Transverse colon (tissue), 4 donors: ENCODE data around the gene PHACTR3. TPM values are rescaled to one million over a fixed set of nuclear protein-coding genes. Genes with fewer than 3 reads are reported as not detected.

Source experiments
- DNase-seq: peaks from one replicate; pipeline ENCODE4 v3.0.0-alpha.2; 2019
- H3K27ac ChIP-seq, 4 donors: fragments of 200-600 bp; sonication (generic); 2 replicates each; pipeline ENCODE4 v1.5.1; 2016 to 2018; ENCODE audit warnings: inconsistent platforms in 4 of 4
- H3K27me3 ChIP-seq: fragments of 200-600 bp; sonication (generic); 2 replicates; pipeline ENCODE4 v1.5.1; 2017; ENCODE audit warnings: inconsistent platforms
- H3K36me3 ChIP-seq, 4 donors: fragments of 200-600 bp; sonication (generic); 2 replicates each; pipeline ENCODE4 v1.5.1; 2017 to 2019; ENCODE audit warnings: inconsistent platforms in 4 of 4
- H3K4me1 ChIP-seq, 4 donors: fragments of 200-600 bp; sonication (generic); 2 replicates each; pipeline ENCODE4 v1.5.1; 2017 to 2020; ENCODE audit warnings: inconsistent platforms in 4 of 4
- H3K4me3 ChIP-seq, 4 donors: fragments of 200-600 bp; sonication (generic); 1 replicate in 1 of 4; 2 replicates in 3 of 4; pipeline versions ENCODE4 v1.5.1 to v1.6.1; 2017 to 2019; ENCODE audit warnings: inconsistent platforms in 4 of 4
- H3K9me3 ChIP-seq, 2 donors: fragments of 200-600 bp; sonication (generic); 2 replicates each; pipeline ENCODE4 v1.5.1; 2017 to 2019; ENCODE audit warnings: inconsistent platforms in 2 of 2
- EP300 ChIP-seq: sonication (generic); formaldehyde crosslinking; IDR thresholded peaks from one replicate; pipeline ENCODE4 v1.6.1; 2017; ENCODE audit warnings: antibody characterized with exemption, low read depth
- POLR2A ChIP-seq: fragments of 450-650 bp; IDR thresholded peaks from one replicate; pipeline ENCODE4 v1.6.1; 2016; ENCODE audit warnings: antibody characterized with exemption, mild to moderate bottlenecking, moderate library complexity
- POLR2AphosphoS5 ChIP-seq, 3 donors: sonication (generic); formaldehyde crosslinking; IDR thresholded peaks; one replicate each; pipeline ENCODE4 v1.6.1; 2016; ENCODE audit warnings: antibody characterized with exemption in 3 of 3
- WGBS, 2 donors: methylation state at CpG; one replicate each; pipeline ENCODE4 v1.1.5; 2018; ENCODE audit warnings: low coverage in 1 of 2; 5-methylcytosine and 5-hydroxymethylcytosine counted together
- in situ Hi-C, 4 donors: fragments of 200-750 bp; cut with MboI; loops; one replicate each; pipeline versions ENCODE4 v1.15.0 to v1.15.1; 2017; ENCODE audit warnings: low sequenced_read_pairs in 3 of 4, low pct_ligation_motif_present in 1 of 4, low pct_unique_long_range_greater_than_20kb in 1 of 4
- intact Hi-C: fragments of 100-400 bp; cut with DNase I; formaldehyde crosslinking; loops from one replicate; pipeline ENCODE4 v1.15.1; 2023; ENCODE audit warnings: low total_unique reads
- total RNA-seq, 4 donors: library from RNA; depleted of rRNA; stranded (reverse); fragments of >200 nt; gene quantifications; one replicate each; pipeline ENCODE4 v1.1.0, GENCODE V29; 2016
- TF ChIP-seq, protein P1 (sequence below), 5 experiments: fragments of 200-600 bp in 3 of 5; fragments of 450-650 bp in 2 of 5; sonication (generic) in 3 of 5; IDR thresholded peaks; 1 replicate in 2 of 5; 2 replicates in 3 of 5; pipeline ENCODE4 v1.5.1; 2016 to 2017; ENCODE audit warnings: antibody characterized with exemption in 5 of 5, inconsistent platforms in 3 of 5, mild to moderate bottlenecking in 2 of 5, moderate library complexity in 1 of 5

Gene PHACTR3
- total RNA-seq, 4 donors from 2014 or later = 1.6 to 7.1 (median 5.6) TPM

DNA sequence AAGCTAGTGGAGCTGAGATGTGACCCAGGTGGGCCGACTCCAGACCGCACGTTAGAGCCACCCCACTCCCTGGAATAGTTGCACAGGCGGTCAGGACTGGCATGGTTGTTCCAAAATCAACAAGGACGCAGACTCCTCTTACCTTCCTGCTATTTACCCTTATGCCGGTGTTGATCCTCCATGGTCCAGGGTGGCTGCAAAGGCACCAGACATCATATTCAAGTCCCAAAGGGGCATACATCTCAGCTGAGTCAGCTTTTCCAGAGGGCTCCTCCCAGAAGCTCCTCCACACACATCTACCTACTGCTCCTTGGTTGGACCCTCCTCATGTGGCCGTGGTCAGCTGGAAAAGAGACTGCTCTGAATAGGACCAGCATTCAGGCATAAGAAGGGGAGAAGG lies 216.9 kb downstream of the PHACTR3 start:
- intact Hi-C loops = no loop called here
- 80 to 83% methylated on average over 1 to 7 of the region's 7 CpGs for whole genome bisulfite sequencing, 2 donors
- TF ChIP-seq POLR2AphosphoS5 (IDR thresholded peaks at IDR 0.05) (no peak), POLR2A (no peak), EP300 (no peak)
- TF ChIP-seq, protein P1, sequence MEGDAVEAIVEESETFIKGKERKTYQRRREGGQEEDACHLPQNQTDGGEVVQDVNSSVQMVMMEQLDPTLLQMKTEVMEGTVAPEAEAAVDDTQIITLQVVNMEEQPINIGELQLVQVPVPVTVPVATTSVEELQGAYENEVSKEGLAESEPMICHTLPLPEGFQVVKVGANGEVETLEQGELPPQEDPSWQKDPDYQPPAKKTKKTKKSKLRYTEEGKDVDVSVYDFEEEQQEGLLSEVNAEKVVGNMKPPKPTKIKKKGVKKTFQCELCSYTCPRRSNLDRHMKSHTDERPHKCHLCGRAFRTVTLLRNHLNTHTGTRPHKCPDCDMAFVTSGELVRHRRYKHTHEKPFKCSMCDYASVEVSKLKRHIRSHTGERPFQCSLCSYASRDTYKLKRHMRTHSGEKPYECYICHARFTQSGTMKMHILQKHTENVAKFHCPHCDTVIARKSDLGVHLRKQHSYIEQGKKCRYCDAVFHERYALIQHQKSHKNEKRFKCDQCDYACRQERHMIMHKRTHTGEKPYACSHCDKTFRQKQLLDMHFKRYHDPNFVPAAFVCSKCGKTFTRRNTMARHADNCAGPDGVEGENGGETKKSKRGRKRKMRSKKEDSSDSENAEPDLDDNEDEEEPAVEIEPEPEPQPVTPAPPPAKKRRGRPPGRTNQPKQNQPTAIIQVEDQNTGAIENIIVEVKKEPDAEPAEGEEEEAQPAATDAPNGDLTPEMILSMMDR (IDR thresholded peaks at IDR 0.05) = no peak
- Histone ChIP-seq H3K4me3 (no peak overlapping the region), H3K36me3 (no peaks in the 10 kb centered on the region), H3K4me1 (peaks cover 0 to 9% (median 4%) of the 10 kb centered on the region in 4 donors), H3K27ac (no peak overlapping the region), H3K27me3 (no peaks in the 10 kb centered on the region), H3K9me3 (no peaks in the 10 kb centered on the region)
- DNase-seq = no peak
- in situ Hi-C loops = no loop called here

DNA sequence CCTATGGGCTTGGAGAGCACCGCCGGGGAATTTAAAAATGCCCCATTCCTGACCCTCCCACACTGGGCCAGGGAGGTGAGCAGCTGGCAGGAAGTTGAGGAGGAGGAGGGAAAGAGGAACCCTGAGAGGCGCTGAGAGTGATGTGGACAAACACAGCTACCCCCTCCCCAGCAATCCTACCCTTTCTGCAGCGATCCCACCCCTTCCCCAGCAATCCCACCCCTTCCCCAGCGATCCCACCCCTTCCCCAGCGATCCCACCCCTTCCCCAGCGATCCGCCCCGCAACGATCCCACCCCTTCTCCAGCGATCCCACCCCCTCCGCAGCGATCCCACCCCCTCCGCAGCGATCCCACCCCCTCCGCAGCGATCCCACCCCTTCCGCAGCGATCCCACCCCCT lies 217.4 kb downstream of the PHACTR3 start:
- DNase-seq = no peak
- TF ChIP-seq POLR2A = no peak
- TF ChIP-seq, protein P1 (IDR thresholded peaks at IDR 0.05) = no peak
- no peak for TF ChIP-seq EP300
- 64 to 85% methylated on average over 3 to 10 of the region's 19 CpGs for WGBS, 2 donors
- Histone ChIP-seq H3K4me1 (peaks cover 0 to 11% (median 5%) of the 10 kb centered on the region in 4 donors), H3K9me3 (no peaks in the 10 kb centered on the region), H3K36me3 (no peaks in the 10 kb centered on the region), H3K27me3 (no peaks in the 10 kb centered on the region), H3K27ac (no peak overlapping the region), H3K4me3 (no peak overlapping the region)
- intact Hi-C loops = no loop called here
- in situ Hi-C loops = no loop called here

DNA sequence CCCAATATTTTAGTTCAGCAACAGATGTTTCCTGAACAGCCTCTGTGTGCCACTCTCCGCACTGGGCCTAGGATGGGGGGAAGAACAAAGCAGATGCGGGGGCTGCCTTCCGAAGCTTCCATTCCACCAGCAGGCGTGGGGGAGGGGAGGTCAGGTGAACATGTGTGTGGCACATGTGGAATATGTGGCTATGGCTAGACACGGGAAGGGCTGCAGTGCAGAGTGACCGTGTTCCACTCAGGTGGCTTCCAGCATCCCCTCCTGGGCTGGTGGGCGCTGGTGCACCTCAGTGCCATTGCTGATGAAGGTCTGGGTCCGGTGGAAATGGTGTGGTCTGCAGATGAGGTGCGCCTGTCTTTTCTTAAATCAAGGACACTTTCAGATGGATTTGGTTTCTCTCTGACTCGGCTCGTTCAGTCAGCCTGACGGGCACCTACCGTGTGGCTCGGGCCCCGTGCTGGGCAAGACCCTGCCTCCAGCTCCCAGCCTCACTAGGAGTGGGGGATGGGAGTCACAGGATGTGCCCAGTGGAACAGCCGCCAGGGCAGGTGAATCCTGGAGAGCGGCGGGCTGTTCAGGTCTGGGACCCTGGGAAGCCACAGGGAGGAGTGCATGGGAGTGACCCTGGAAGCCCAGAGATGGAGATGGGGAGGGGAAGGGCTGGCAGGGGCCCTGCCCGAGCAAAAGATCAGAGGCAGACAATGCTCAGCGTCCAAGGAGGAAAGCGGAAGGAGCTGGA lies 218.1 kb downstream of the PHACTR3 start:
- Histone ChIP-seq H3K4me3 (no peak overlapping the region), H3K4me1 (peaks cover 6 to 18% (median 8%) of the 10 kb centered on the region in 4 donors), H3K27ac (no peak overlapping the region), H3K9me3 (no peaks in the 10 kb centered on the region), H3K27me3 (no peaks in the 10 kb centered on the region), H3K36me3 (no peaks in the 10 kb centered on the region)
- DNase-seq = no peak
- TF ChIP-seq POLR2AphosphoS5 (IDR thresholded peaks at IDR 0.05) (no peak), POLR2A (no peak), EP300 (no peak)
- TF ChIP-seq, protein P1 (IDR thresholded peaks at IDR 0.05) = no peak
- intact Hi-C loops (no loop called here), in situ Hi-C loops (no loop called here)
- WGBS, 2 donors = 86% methylated on average over 20 of the region's 21 CpGs; no CpG with 5 or more reads in 1 of the 2 donors

DNA sequence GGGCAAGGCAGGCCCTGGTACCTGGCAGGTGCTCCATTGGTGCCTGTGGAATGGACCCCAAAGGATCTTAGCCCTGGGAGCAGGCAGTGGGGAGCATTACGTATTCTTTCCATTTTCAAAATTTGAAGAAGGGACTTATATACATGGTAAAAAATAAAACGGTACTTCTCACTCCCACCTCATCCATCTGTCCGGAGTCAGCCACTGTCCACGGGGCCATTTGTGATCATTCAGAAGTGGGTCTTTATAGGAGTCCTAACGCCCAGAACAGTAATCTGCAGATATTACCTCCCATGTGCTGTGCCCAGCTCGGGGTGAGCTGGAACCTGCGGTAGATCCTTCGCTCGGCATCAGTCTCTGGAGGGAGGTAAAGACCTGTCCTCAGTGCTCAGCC lies 218.7 kb downstream of the PHACTR3 start:
- peaks cover 8 to 22% (median 9%) of the 10 kb centered on the region in 4 donors for H3K4me1 ChIP-seq
- intact Hi-C loops = no loop called here
- in situ Hi-C loops = no loop called here
- TF ChIP-seq EP300 (no peak), POLR2AphosphoS5 (IDR thresholded peaks at IDR 0.05) (no peak), POLR2A (no peak)
- TF ChIP-seq, protein P1 (IDR thresholded peaks at IDR 0.05) = no peak
- H3K4me3 ChIP-seq = no peak overlapping the region
- no peaks in the 10 kb centered on the region for H3K36me3 ChIP-seq
- no peak overlapping the region for H3K27ac ChIP-seq
- no peaks in the 10 kb centered on the region for H3K9me3 ChIP-seq
- 89% methylated on average over 9 of the region's 9 CpGs; no CpG with 5 or more reads in 1 of the 2 donors for WGBS, 2 donors
- H3K27me3 ChIP-seq = no peaks in the 10 kb centered on the region
- no peak for DNase-seq
